Naive thymus-derived CD4-positive, alpha-beta T cell (primary cell): ENCODE measurements around the gene DDX18. TPM values are rescaled to one million over a fixed set of nuclear protein-coding genes. Genes with fewer than 3 reads are reported as not detected.

Experiments
- ATAC-seq: fragments of 150-1000 bp; cut with Tn5 transposase; 2 replicates; pipeline ENCODE4 v1.10.0; 2021; ENCODE audit warnings: mild to moderate bottlenecking, moderate library complexity
- CTCF ChIA-PET: fragments of 350-600 bp; sonication (Branson Sonifier 250); formaldehyde crosslinking; loops from one replicate; lab custom pipeline; 2021; ENCODE audit warnings: antibody characterized with exemption; lab: Charles Lee
- POLR2A ChIA-PET: fragments of 350-600 bp; sonication (Branson Sonifier 250); formaldehyde crosslinking; loops from one replicate; lab custom pipeline; 2021; ENCODE audit warnings: antibody characterized with exemption, inconsistent platforms; lab: Charles Lee
- DNase-seq, 9 donors: peaks; one replicate each; pipeline versions ENCODE4 v3.0.0 to v3.0.0-alpha.2; 2020 to 2022; ENCODE audit warnings: mixed read lengths in 1 of 9
- H3K27ac ChIP-seq: one replicate; pipeline ENCODE4 v1.7.0; 2013; ENCODE audit warnings: mild to moderate bottlenecking, low read depth, low read length, moderate library complexity
- H3K27me3 ChIP-seq, 2 donors: one replicate each; pipeline ENCODE4 v1.7.0; 2013; ENCODE audit warnings: low read length in 2 of 2, mild to moderate bottlenecking in 2 of 2, moderate library complexity in 2 of 2; ENCODE audit not compliant: control insufficient read depth in 2 of 2, insufficient read depth in 2 of 2
- H3K36me3 ChIP-seq, 3 experiments: 1 replicate in 2 of 3; 2 replicates in 1 of 3; pipeline ENCODE4 v1.7.0; 2013; ENCODE audit warnings: low read length in 3 of 3, mild to moderate bottlenecking in 3 of 3, moderate library complexity in 1 of 3; ENCODE audit not compliant: insufficient read depth in 3 of 3, control insufficient read depth in 2 of 3
- H3K4me1 ChIP-seq, 2 donors: one replicate each; pipeline ENCODE4 v1.7.0; 2013; ENCODE audit warnings: low read length in 2 of 2, mild to moderate bottlenecking in 2 of 2, moderate library complexity in 1 of 2; ENCODE audit not compliant: control insufficient read depth in 2 of 2, insufficient read depth in 2 of 2
- H3K4me3 ChIP-seq: 2 replicates; pipeline ENCODE4 v1.7.0; 2013; ENCODE audit warnings: mild to moderate bottlenecking, low read length
- H3K9me3 ChIP-seq, 3 experiments: 1 replicate in 2 of 3; 2 replicates in 1 of 3; pipeline ENCODE4 v1.7.0; 2013; ENCODE audit warnings: low read length in 3 of 3; ENCODE audit not compliant: control insufficient read depth in 2 of 3
- H3K27ac Mint-ChIP-seq, 9 donors: one replicate each; pipeline ENCODE4 v1.8.0; 2020 to 2022; ENCODE audit warnings: mixed read lengths in 9 of 9, mild to moderate bottlenecking in 8 of 9, moderate library complexity in 5 of 9, inconsistent platforms in 2 of 9
- H3K27me3 Mint-ChIP-seq, 5 donors: one replicate each; pipeline ENCODE4 v1.8.0; 2021 to 2022; ENCODE audit warnings: mixed read lengths in 5 of 5, mild to moderate bottlenecking in 1 of 5
- H3K36me3 Mint-ChIP-seq, 5 donors: one replicate each; pipeline ENCODE4 v1.8.0; 2020 to 2022; ENCODE audit warnings: mixed read lengths in 5 of 5, mild to moderate bottlenecking in 3 of 5, inconsistent platforms in 1 of 5
- H3K4me1 Mint-ChIP-seq, 7 donors: one replicate each; pipeline ENCODE4 v1.8.0; 2020 to 2022; ENCODE audit warnings: mixed read lengths in 7 of 7, mild to moderate bottlenecking in 3 of 7, inconsistent platforms in 1 of 7
- H3K4me3 Mint-ChIP-seq, 10 donors: one replicate each; pipeline ENCODE4 v1.8.0; 2020 to 2022; ENCODE audit warnings: mild to moderate bottlenecking in 10 of 10, mixed read lengths in 10 of 10, moderate library complexity in 6 of 10, inconsistent platforms in 2 of 10
- H3K9me3 Mint-ChIP-seq, 11 donors: one replicate each; pipeline ENCODE4 v1.8.0; 2020 to 2022; ENCODE audit warnings: mixed read lengths in 11 of 11, mild to moderate bottlenecking in 4 of 11, inconsistent platforms in 1 of 11, moderate library complexity in 1 of 11
- intact Hi-C, 2 donors: fragments of 100-400 bp; cut with micrococcal nuclease; formaldehyde crosslinking; loops; one replicate each; pipeline ENCODE4 v1.15.1; 2023
- polyA plus RNA-seq, 2 donors: library from polyadenylated mRNA; unstranded; fragments of 300-500 nt; fragmentation: Illumina TruSeq; gene quantifications; one replicate each; pipeline ENCODE4 v1.2.3, GENCODE V29; 2021
- total RNA-seq, 6 experiments: library from RNA in 5 of 6; stranded (reverse) in 5 of 6; gene quantifications; 1 replicate in 5 of 6; 2 replicates in 1 of 6; pipeline ENCODE4 v1.2.3 and lab custom pipeline; 2021 to 2026

The DDX18 gene
- total and polyA plus RNA-seq, 7 experiments from 2014 or later: 43.9 to 133 (median 106) TPM

DNA sequence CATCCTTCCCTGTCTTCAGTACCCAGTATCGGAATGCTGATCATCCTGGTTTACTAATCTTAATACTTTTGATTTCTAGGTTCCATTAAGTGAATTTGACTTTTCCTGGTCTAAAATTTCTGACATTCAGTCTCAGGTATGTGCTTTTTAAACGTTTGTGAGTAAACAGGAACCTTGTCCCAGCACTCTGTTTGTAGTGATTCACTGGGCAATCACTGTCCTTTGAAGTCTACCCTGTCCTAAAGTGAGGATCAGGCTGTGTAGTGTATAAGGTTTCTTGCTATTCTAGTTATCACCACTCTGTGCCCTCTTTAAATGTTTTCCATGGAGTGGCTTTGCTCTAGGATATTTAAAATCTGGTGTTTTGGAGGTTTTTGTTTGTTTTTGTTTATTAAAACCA is 14.4 kb downstream of the DDX18 start:
- H3K27me3 Mint-ChIP-seq: no peaks in the 10 kb centered on the region
- H3K27ac ChIP-seq: no peak overlapping the region
- H3K27me3 ChIP-seq: no peaks in the 10 kb centered on the region
- intact Hi-C loops: loop anchor here in 1 of 2 donors (10.0 kb wide), 1 partner anchor 116 kb away; no protein-coding TSS in a partner anchor
- ChIA-PET CTCF (no interaction called here), POLR2A (interaction anchor here (0.8 kb wide), 1 partner anchor 16 kb away, joined by 3 read pairs; no protein-coding TSS in a partner anchor)
- peaks cover 0 to 4% (median 0%) of the 10 kb centered on the region in 11 donors for H3K9me3 Mint-ChIP-seq
- no peaks in the 10 kb centered on the region for H3K4me1 ChIP-seq
- H3K27ac Mint-ChIP-seq: peak overlapping the region in 4 of 9 donors; percentile 32 to 75 (median 67)
- no peak overlapping the region for H3K4me3 ChIP-seq
- H3K9me3 ChIP-seq: peaks cover 0 to 4% (median 0%) of the 10 kb centered on the region in 3 experiments
- peaks cover 37 to 79% (median 48%) of the 10 kb centered on the region in 5 donors for H3K36me3 Mint-ChIP-seq
- no peak for DNase-seq
- no peak overlapping the region for H3K4me3 Mint-ChIP-seq
- ATAC-seq: no peak
- H3K36me3 ChIP-seq: peaks cover 20 to 95% (median 24%) of the 10 kb centered on the region in 3 experiments
- peaks cover 0 to 19% (median 0%) of the 10 kb centered on the region in 7 donors for H3K4me1 Mint-ChIP-seq

GRCh38 chr2:117832332-117832731 is 17.8 kb downstream of the DDX18 start:
- Histone ChIP-seq H3K27me3 (no peaks in the 10 kb centered on the region), H3K9me3 (no peaks in the 10 kb centered on the region), H3K4me1 (no peaks in the 10 kb centered on the region), H3K27ac (no peak overlapping the region), H3K4me3 (no peak overlapping the region), H3K36me3 (peaks cover 8 to 63% (median 9%) of the 10 kb centered on the region in 3 experiments)
- DNase-seq: no peak
- CTCF ChIA-PET: no interaction called here
- POLR2A ChIA-PET: no interaction called here
- no peak overlapping the region for H3K4me3 Mint-ChIP-seq
- ATAC-seq: no peak
- intact Hi-C loops: loop anchor here in 1 of 2 donors (5.0 kb wide), 1 partner anchor 1035 kb away; no protein-coding TSS in a partner anchor
- H3K4me1 Mint-ChIP-seq: peaks cover 5 to 24% (median 18%) of the 10 kb centered on the region in 7 donors
- peaks cover 21 to 50% (median 25%) of the 10 kb centered on the region in 5 donors for H3K36me3 Mint-ChIP-seq
- peaks cover 0 to 3% (median 0%) of the 10 kb centered on the region in 11 donors for H3K9me3 Mint-ChIP-seq
- peaks cover 0 to 2% (median 0%) of the 10 kb centered on the region in 5 donors for H3K27me3 Mint-ChIP-seq
- H3K27ac Mint-ChIP-seq: peak overlapping the region in 1 of 9 donors; percentile 67

DNA sequence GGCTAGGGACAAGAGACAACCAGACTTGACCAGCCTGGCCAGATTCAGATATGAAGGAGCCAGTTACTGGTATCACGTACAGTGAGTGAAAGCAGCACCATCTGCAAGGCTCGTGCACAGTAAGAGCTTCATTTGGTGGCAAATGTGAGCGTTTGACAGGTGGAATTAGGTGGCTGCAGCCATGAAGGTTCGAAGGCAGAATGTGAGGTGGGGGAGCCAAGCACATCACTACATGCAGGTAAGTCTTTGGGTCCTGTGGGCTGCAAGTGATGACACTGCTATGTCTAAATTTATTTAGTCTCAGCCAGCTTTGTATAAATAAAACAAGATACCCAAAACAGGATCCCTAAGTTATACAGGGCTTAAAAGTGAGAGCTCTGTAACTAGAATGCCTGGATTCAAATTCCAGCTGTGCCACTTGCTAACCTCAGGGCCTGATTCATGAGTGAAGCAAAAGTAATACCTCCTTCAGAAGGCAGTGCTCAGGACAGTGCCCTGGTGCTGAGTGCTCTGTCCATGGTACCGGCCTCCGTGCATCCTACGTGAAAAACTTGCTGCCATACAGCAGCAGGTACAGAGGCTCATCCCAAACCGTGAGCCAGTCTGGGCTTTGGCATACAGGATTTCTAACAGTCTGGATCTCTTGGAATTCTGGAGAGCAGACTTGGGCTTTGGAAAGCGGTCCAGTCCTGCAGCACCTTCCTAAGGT is 18.6 kb downstream of the DDX18 start:
- Mint-ChIP-seq H3K27ac (peak overlapping the region in 4 of 9 donors; percentile 7 to 77 (median 40)), H3K27me3 (peaks cover 0 to 2% (median 0%) of the 10 kb centered on the region in 5 donors), H3K4me1 (peaks cover 5 to 24% (median 21%) of the 10 kb centered on the region in 7 donors), H3K36me3 (peaks cover 14 to 49% (median 20%) of the 10 kb centered on the region in 5 donors), H3K9me3 (no peaks in the 10 kb centered on the region), H3K4me3 (no peak overlapping the region)
- no peaks in the 10 kb centered on the region for H3K4me1 ChIP-seq
- no peaks in the 10 kb centered on the region for H3K9me3 ChIP-seq
- ATAC-seq (peak; percentile 46), DNase-seq (peak in 3 of 9 donors; percentile 10 to 27 (median 16))
- CTCF ChIA-PET: interaction anchor here (0.8 kb wide), 1 partner anchor 19 kb away, joined by 3 read pairs; the partner anchor contains the start of gene DDX18
- no peak overlapping the region for H3K27ac ChIP-seq
- POLR2A ChIA-PET: no interaction called here
- H3K27me3 ChIP-seq: no peaks in the 10 kb centered on the region
- H3K4me3 ChIP-seq: no peak overlapping the region
- intact Hi-C loops: loop anchor here in 1 of 2 donors (5.0 kb wide), 1 partner anchor 1034 kb away; no protein-coding TSS in a partner anchor
- H3K36me3 ChIP-seq: peaks cover 8 to 56% (median 9%) of the 10 kb centered on the region in 3 experiments

DNA sequence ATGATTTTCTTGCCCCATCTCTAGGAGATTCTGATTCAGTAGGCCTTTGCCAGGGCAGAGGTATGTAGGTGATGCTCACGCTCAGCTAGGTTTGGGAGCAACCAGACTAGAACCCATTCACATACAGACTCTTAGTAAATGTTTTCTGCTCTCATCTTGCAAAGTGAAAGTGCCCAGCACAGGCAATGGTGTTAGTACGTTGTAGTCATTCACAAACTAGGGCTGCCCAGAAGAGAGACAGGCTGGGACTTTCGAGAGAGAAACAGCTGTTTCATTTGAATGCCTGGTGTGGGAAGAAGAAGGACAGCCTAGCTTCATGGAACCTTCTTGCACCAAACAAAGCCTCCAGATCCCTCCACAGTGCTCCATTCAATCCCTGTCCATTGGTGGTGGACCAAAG is 19.4 kb downstream of the DDX18 start:
- Mint-ChIP-seq H3K4me3 (no peak overlapping the region), H3K36me3 (peaks cover 11 to 45% (median 17%) of the 10 kb centered on the region in 5 donors), H3K4me1 (peaks cover 5 to 24% (median 21%) of the 10 kb centered on the region in 7 donors), H3K27ac (peak overlapping the region in 4 of 9 donors; percentile 7 to 72 (median 16)), H3K27me3 (peaks cover 0 to 2% (median 0%) of the 10 kb centered on the region in 5 donors), H3K9me3 (no peaks in the 10 kb centered on the region)
- ChIA-PET POLR2A (no interaction called here), CTCF (interaction anchor here (0.8 kb wide), 1 partner anchor 20 kb away, joined by 3 read pairs; the partner anchor contains the start of gene DDX18)
- no peak overlapping the region for H3K27ac ChIP-seq
- no peaks in the 10 kb centered on the region for H3K27me3 ChIP-seq
- peaks cover 5 to 48% (median 7%) of the 10 kb centered on the region in 3 experiments for H3K36me3 ChIP-seq
- no peaks in the 10 kb centered on the region for H3K9me3 ChIP-seq
- intact Hi-C loops: loop anchor here in 1 of 2 donors (5.0 kb wide), 1 partner anchor 1033 kb away; no protein-coding TSS in a partner anchor
- no peak for DNase-seq
- no peak overlapping the region for H3K4me3 ChIP-seq
- no peaks in the 10 kb centered on the region for H3K4me1 ChIP-seq
- ATAC-seq: no peak

- peak overlapping the region in 3 of 10 donors; percentile 51 to 91 (median 90) for H3K4me3 Mint-ChIP-seq
- POLR2A ChIA-PET: interaction anchor here (1.3 kb wide), 2 partner anchors 16 to 20 kb away, joined by 4 read pairs; partner anchors contain the start of gene DDX18
Measured at GRCh38 chr2:117834992-117835391, 20.5 kb downstream of the DDX18 start.

More at GRCh38 chr2:117834992-117835391, 20.5 kb downstream of the DDX18 start:
- ATAC-seq: no peak
- DNase-seq: no peak
- Histone ChIP-seq H3K4me1 (no peaks in the 10 kb centered on the region), H3K4me3 (no peak overlapping the region), H3K36me3 (peaks cover 0 to 37% (median 0%) of the 10 kb centered on the region in 3 experiments), H3K27me3 (no peaks in the 10 kb centered on the region), H3K9me3 (no peaks in the 10 kb centered on the region), H3K27ac (no peak overlapping the region)
- H3K27me3 Mint-ChIP-seq: peaks cover 0 to 2% (median 0%) of the 10 kb centered on the region in 5 donors
- H3K27ac Mint-ChIP-seq: peak overlapping the region in 2 of 9 donors; percentile 53 to 87
- H3K36me3 Mint-ChIP-seq: peaks cover 5 to 38% (median 20%) of the 10 kb centered on the region in 5 donors
- peaks cover 4 to 22% (median 20%) of the 10 kb centered on the region in 7 donors for H3K4me1 Mint-ChIP-seq
- CTCF ChIA-PET: interaction anchor here (0.7 to 1.5 kb wide), 2 partner anchors 20 to 252 kb away, joined by 4 read pairs; partner anchors contain the start of gene DDX18
- intact Hi-C loops: loop anchor here in 1 of 2 donors (5.0 kb wide), 1 partner anchor 1032 kb away; no protein-coding TSS in a partner anchor
- no peaks in the 10 kb centered on the region for H3K9me3 Mint-ChIP-seq
